Nephron (organoid): ENCODE results near the gene MYO7B.

Experiments
- H3K27ac Mint-ChIP-seq, 3 experiments: 2 replicates each; pipeline ENCODE4 v1.8.0; 2020; ENCODE audit warnings: mixed read lengths in 3 of 3, mild to moderate bottlenecking in 2 of 3, moderate library complexity in 1 of 3
- H3K27me3 Mint-ChIP-seq: 2 replicates; pipeline ENCODE4 v1.8.0; 2021; ENCODE audit warnings: low read depth, mild to moderate bottlenecking, moderate library complexity, mixed read lengths
- H3K36me3 Mint-ChIP-seq: 2 replicates; pipeline ENCODE4 v1.8.0; 2020; ENCODE audit warnings: low read depth, mixed read lengths
- H3K4me1 Mint-ChIP-seq: 2 replicates; pipeline ENCODE4 v1.8.0; 2020; ENCODE audit warnings: mixed read lengths
- H3K4me3 Mint-ChIP-seq, 3 experiments: 2 replicates each; pipeline ENCODE4 v1.8.0; 2020; ENCODE audit warnings: mild to moderate bottlenecking in 3 of 3, mixed read lengths in 3 of 3, moderate library complexity in 2 of 3
- H3K9me3 Mint-ChIP-seq: 2 replicates; pipeline ENCODE4 v1.8.0; 2020; ENCODE audit warnings: mixed read lengths
- CTCF ChIP-seq, 3 experiments: fragments of 200-600 bp; sonication (generic); IDR thresholded peaks; one replicate each; pipeline ENCODE4 v1.5.0; 2021; ENCODE audit warnings: antibody characterized with exemption in 3 of 3; ENCODE audit not compliant: unreplicated experiment in 3 of 3

MYO7B gene

GRCh38 chr2:127581516-127582490 lies 46.3 kb downstream of the MYO7B start:
- Mint-ChIP-seq H3K36me3 (no peaks in the 10 kb centered on the region), H3K27me3 (peaks cover 9% of the 10 kb centered on the region), H3K4me1 (peaks cover 4% of the 10 kb centered on the region), H3K4me3 (no peak overlapping the region), H3K27ac (no peak overlapping the region), H3K9me3 (no peaks in the 10 kb centered on the region)
- TF ChIP-seq CTCF (IDR thresholded peaks at IDR 0.05; ENCODE audit: unreplicated experiment in 3 of 3): no peak

GRCh38 chr2:127582863-127583861 lies 47.7 kb downstream of the MYO7B start:
- no peak overlapping the region for H3K4me3 Mint-ChIP-seq
- no peak overlapping the region for H3K27ac Mint-ChIP-seq
- H3K36me3 Mint-ChIP-seq: no peaks in the 10 kb centered on the region
- no peaks in the 10 kb centered on the region for H3K9me3 Mint-ChIP-seq
- TF ChIP-seq CTCF (IDR thresholded peaks at IDR 0.05; ENCODE audit: unreplicated experiment in 3 of 3): no peak
- no peaks in the 10 kb centered on the region for H3K4me1 Mint-ChIP-seq
- H3K27me3 Mint-ChIP-seq: peaks cover 9% of the 10 kb centered on the region

GRCh38 chr2:127584047-127584446 lies 48.6 kb downstream of the MYO7B start:
- H3K4me1 Mint-ChIP-seq: no peaks in the 10 kb centered on the region

DNA sequence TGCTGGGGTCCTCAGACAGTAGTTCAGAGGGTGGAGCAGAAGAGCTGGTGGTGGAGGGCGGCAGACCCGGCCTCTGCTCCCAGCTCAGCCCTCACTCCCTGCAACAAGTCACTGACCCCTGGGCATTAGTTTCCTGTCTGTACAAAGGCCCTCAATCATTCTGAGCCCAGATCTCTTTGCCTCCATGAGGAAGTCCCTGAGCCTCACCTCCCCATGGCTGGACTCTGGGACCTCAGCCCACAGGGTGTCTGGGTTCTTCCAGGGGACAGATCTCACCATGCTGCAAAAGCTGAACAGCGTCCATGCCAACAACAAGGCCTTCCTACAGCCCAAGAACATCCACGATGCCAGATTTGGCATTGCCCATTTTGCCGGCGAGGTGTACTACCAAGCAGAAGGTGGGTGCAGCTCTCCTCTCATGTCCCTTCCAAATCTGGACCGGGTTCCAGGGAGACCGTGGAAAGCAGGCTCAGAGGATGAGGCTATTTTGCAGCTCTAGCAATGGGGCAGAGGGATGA lies 49.1 kb downstream of the MYO7B start:
- Mint-ChIP-seq H3K27me3 (peaks cover 9% of the 10 kb centered on the region), H3K27ac (no peak overlapping the region), H3K4me1 (no peaks in the 10 kb centered on the region), H3K9me3 (no peaks in the 10 kb centered on the region), H3K4me3 (no peak overlapping the region), H3K36me3 (no peaks in the 10 kb centered on the region)
- TF ChIP-seq CTCF (IDR thresholded peaks at IDR 0.05; ENCODE audit: unreplicated experiment in 3 of 3): no peak

More at GRCh38 chr2:127584047-127584446, 48.6 kb downstream of the MYO7B start:
- Mint-ChIP-seq H3K27ac (no peak overlapping the region), H3K9me3 (no peaks in the 10 kb centered on the region), H3K36me3 (no peaks in the 10 kb centered on the region), H3K27me3 (peaks cover 9% of the 10 kb centered on the region), H3K4me3 (no peak overlapping the region)
- no peak for TF ChIP-seq CTCF (IDR thresholded peaks at IDR 0.05; ENCODE audit: unreplicated experiment in 3 of 3)

- no peak for TF ChIP-seq CTCF (IDR thresholded peaks at IDR 0.05; ENCODE audit: unreplicated experiment in 3 of 3)
- H3K27me3 Mint-ChIP-seq: peaks cover 9% of the 10 kb centered on the region
- H3K27ac Mint-ChIP-seq: no peak overlapping the region
- H3K9me3 Mint-ChIP-seq: no peaks in the 10 kb centered on the region
- H3K4me1 Mint-ChIP-seq: no peaks in the 10 kb centered on the region
- no peaks in the 10 kb centered on the region for H3K36me3 Mint-ChIP-seq
- no peak overlapping the region for H3K4me3 Mint-ChIP-seq
Measured at GRCh38 chr2:127585270-127585807, 49.9 kb downstream of the MYO7B start.
